ENCODE results near the gene CD1C.
"Not testable (repeated sequence)": the region's sequence is repeated elsewhere in the genome, so short reads cannot be mapped to it uniquely, and the experiment has no call there.

CD1C gene

DNA sequence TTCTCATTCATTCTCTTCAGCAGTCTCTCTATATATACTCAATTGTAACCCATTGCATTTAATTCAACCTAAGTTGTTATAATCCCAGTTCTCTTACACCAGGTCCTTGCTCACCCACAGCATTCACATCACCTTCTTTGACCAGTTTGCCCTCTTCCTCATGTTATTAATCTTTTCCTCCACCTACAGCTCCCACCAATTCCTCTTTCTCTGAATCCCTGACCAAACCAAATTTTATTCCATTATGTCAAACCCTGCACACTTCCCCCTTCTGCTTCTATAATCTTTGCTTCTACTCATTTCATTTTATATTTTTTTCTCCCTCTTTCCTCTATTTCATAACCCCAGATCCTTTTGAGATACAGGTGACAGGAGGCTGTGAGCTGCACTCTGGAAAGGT, 34.1 kb upstream of the CD1C start:
- TF ChIP-seq, protein P1, sequence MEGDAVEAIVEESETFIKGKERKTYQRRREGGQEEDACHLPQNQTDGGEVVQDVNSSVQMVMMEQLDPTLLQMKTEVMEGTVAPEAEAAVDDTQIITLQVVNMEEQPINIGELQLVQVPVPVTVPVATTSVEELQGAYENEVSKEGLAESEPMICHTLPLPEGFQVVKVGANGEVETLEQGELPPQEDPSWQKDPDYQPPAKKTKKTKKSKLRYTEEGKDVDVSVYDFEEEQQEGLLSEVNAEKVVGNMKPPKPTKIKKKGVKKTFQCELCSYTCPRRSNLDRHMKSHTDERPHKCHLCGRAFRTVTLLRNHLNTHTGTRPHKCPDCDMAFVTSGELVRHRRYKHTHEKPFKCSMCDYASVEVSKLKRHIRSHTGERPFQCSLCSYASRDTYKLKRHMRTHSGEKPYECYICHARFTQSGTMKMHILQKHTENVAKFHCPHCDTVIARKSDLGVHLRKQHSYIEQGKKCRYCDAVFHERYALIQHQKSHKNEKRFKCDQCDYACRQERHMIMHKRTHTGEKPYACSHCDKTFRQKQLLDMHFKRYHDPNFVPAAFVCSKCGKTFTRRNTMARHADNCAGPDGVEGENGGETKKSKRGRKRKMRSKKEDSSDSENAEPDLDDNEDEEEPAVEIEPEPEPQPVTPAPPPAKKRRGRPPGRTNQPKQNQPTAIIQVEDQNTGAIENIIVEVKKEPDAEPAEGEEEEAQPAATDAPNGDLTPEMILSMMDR (IDR thresholded peaks at IDR 0.05; ENCODE audit: low read depth, low read length): no peak
- H3K4me3 ChIP-seq (ENCODE audit: low read depth, low read length): no peak overlapping the region
- H3K27me3 ChIP-seq: no peaks in the 10 kb centered on the region
- no peaks in the 10 kb centered on the region for H3K36me3 ChIP-seq
- no peak for DNase-seq
- H3K4me1 ChIP-seq: no peaks in the 10 kb centered on the region
- no peaks in the 10 kb centered on the region for H3K9me3 ChIP-seq

DNA sequence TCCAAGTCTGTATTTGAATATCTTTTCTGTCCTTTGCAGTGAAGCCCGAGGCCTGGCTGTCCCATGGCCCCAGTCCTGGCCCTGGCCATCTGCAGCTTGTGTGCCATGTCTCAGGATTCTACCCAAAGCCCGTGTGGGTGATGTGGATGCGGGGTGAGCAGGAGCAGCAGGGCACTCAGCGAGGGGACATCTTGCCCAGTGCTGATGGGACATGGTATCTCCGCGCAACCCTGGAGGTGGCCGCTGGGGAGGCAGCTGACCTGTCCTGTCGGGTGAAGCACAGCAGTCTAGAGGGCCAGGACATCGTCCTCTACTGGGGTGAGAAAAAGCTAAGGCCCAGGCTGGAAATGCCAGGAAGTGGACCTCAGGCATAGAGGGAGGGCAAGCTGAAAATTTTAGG, 33.0 kb upstream of the CD1C start:
- H3K36me3 ChIP-seq; H3K27me3 ChIP-seq; H3K4me1 ChIP-seq; H3K9me3 ChIP-seq; H3K4me3 ChIP-seq (ENCODE audit: low read depth, low read length); DNase-seq: not testable (repeated sequence)

DNA sequence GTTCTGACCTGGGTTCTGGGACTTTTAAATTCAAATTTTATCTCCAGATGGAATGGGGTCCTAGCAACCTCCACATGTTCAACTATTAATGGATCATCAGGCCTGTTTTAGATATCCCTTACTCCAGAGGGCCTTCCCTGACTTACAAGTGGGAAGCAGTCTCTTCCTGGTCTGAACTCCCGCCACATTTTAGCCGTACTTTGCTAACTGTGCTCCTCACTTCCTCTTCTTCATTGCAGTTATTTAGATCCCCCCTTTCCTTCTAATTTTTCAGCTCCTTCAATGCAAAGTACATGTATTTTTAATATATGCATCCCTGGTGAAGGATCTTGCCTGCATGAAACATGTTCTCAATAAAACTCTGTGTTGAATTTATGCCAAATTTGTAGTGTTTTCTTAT, 31.8 kb upstream of the CD1C start:
- Histone ChIP-seq H3K9me3 (no peaks in the 10 kb centered on the region), H3K27me3 (no peaks in the 10 kb centered on the region), H3K4me1 (no peaks in the 10 kb centered on the region), H3K4me3 (ENCODE audit: low read depth, low read length) (no peak overlapping the region), H3K36me3 (no peaks in the 10 kb centered on the region)
- DNase-seq: no peak
- TF ChIP-seq, protein P1 (IDR thresholded peaks at IDR 0.05; ENCODE audit: low read depth, low read length): no peak

DNA sequence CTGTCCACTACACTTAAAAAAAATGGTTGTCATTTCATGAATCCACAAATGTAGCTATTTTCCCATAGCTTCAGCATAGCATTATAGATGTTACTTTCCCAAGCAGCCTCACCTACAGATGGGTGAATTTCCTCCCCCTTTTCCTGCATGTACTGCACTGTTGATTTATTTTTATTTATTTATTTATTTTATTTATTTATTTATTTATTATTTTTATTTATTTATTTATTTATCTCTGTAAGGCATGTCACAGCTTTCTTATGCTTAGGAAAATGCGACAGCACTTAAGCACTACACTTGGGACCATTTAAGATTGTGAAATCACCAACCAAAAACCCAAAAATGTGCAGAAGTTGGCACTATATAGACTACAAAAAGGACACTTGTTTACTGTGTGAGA, 30.6 kb upstream of the CD1C start:
- DNase-seq: no peak
- TF ChIP-seq, protein P1 (IDR thresholded peaks at IDR 0.05; ENCODE audit: low read depth, low read length): no peak
- Histone ChIP-seq H3K36me3 (no peaks in the 10 kb centered on the region), H3K4me1 (no peaks in the 10 kb centered on the region), H3K9me3 (no peaks in the 10 kb centered on the region), H3K4me3 (ENCODE audit: low read depth, low read length) (no peak overlapping the region), H3K27me3 (no peaks in the 10 kb centered on the region)

DNA sequence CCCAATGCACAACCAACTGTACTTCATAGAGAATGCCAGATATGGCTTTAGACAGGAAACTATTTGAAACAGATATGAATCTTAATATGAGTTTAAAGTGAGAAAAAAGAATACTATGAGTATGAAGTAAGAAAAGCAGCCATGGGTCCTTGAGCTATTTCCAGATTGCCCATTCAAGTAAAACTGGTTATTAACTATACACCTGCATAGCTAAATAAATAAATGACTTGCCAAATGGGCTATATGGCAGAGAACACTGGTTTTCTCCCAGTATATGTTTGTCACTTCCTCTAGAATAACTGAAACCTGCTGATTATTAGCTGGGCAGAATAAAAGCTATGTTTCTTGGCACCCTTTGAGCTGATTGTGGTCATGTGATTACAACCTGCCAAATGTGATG, 17.0 kb upstream of the CD1C start:
- TF ChIP-seq, protein P1 (IDR thresholded peaks at IDR 0.05; ENCODE audit: low read depth, low read length): no peak

DNA sequence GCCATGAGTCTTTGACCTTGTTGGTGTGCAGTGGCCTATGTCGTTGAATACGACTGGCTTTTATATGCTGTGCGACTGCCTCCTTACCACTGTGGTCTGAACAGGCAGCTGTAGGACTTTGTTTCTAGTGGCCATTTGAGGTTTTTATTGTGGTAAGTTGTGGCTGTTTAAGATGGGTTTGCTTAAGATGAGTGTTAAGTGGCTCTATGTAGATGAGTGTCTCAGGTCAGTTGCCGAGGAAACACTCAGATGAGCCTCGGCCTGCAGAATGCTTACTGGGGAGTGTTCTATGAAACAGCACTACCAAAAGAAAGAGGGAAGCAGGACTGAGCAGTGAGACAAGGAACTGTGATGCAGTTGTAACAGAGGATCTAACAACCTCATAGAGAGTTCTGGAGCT, 14.9 kb upstream of the CD1C start:
- Histone ChIP-seq H3K4me1 (no peaks in the 10 kb centered on the region), H3K36me3 (no peaks in the 10 kb centered on the region), H3K27me3 (no peaks in the 10 kb centered on the region), H3K4me3 (ENCODE audit: low read depth, low read length) (no peak overlapping the region), H3K9me3 (no peaks in the 10 kb centered on the region)
- TF ChIP-seq, protein P1 (IDR thresholded peaks at IDR 0.05; ENCODE audit: low read depth, low read length): no peak
- DNase-seq: no peak

More for the DNA sequence above, 17.0 kb upstream of the CD1C start:
- Histone ChIP-seq H3K36me3 (no peaks in the 10 kb centered on the region), H3K27me3 (no peaks in the 10 kb centered on the region), H3K4me3 (ENCODE audit: low read depth, low read length) (no peak overlapping the region), H3K9me3 (no peaks in the 10 kb centered on the region), H3K4me1 (no peaks in the 10 kb centered on the region)
- no peak for DNase-seq

DNA sequence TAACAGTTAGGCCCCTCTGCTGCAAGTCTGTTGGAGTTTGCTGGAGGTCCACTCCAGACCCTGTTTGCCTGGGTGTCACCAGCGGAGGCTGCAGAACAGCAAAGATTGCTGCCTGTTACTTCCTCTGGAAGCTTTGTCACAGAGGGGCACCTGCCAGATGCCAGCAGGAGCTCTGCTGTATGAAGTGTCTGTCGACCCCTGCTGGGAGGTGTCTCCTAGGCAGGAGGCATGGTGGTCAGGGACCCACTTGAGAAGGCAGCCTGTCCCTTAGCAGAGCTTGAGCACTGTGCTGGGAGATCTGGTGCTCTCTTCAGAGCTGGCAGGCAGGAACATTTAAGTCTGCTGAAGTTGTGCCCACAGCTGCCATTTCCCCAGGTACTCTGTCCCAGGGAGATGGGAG, 7.3 kb upstream of the CD1C start:
- not testable (repeated sequence) for H3K27me3 ChIP-seq; H3K9me3 ChIP-seq; H3K4me1 ChIP-seq; H3K4me3 ChIP-seq (ENCODE audit: low read depth, low read length); H3K36me3 ChIP-seq; DNase-seq

Data from BE2C (cell line).